ENCODE measurements around the gene GPRC5A.

The GPRC5A gene

GRCh38 chr12:12883369-12884001, 7.9 kb upstream of the GPRC5A start:
- TF ChIP-seq GABPA (IDR thresholded peaks at IDR 0.05; ENCODE audit: low read depth) (no peak), CTCF (IDR thresholded peaks at IDR 0.05; ENCODE audit: insufficient read depth, low read length) (no peak), SPI1 (IDR thresholded peaks at IDR 0.05; ENCODE audit: borderline replicate concordance, low read depth) (no peak), POLR2AphosphoS5 (IDR thresholded peaks at IDR 0.05; ENCODE audit: low read depth) (no peak)
- TF ChIP-seq, protein P1, sequence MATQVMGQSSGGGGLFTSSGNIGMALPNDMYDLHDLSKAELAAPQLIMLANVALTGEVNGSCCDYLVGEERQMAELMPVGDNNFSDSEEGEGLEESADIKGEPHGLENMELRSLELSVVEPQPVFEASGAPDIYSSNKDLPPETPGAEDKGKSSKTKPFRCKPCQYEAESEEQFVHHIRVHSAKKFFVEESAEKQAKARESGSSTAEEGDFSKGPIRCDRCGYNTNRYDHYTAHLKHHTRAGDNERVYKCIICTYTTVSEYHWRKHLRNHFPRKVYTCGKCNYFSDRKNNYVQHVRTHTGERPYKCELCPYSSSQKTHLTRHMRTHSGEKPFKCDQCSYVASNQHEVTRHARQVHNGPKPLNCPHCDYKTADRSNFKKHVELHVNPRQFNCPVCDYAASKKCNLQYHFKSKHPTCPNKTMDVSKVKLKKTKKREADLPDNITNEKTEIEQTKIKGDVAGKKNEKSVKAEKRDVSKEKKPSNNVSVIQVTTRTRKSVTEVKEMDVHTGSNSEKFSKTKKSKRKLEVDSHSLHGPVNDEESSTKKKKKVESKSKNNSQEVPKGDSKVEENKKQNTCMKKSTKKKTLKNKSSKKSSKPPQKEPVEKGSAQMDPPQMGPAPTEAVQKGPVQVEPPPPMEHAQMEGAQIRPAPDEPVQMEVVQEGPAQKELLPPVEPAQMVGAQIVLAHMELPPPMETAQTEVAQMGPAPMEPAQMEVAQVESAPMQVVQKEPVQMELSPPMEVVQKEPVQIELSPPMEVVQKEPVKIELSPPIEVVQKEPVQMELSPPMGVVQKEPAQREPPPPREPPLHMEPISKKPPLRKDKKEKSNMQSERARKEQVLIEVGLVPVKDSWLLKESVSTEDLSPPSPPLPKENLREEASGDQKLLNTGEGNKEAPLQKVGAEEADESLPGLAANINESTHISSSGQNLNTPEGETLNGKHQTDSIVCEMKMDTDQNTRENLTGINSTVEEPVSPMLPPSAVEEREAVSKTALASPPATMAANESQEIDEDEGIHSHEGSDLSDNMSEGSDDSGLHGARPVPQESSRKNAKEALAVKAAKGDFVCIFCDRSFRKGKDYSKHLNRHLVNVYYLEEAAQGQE (IDR thresholded peaks at IDR 0.05; ENCODE audit: insufficient replicate concordance, low read depth) = no peak
- DNase-seq (ENCODE audit: low read depth in 1 of 2, low spot score in 1 of 2) = no peak
- H3K4me3 ChIP-seq (replicated peaks; ENCODE audit: insufficient read depth, low read length) = no peak overlapping the region
- H3K27ac ChIP-seq (replicated peaks) = no peak overlapping the region
- no peaks in the 10 kb centered on the region for H3K27me3 ChIP-seq (ENCODE audit: insufficient read depth, poor library complexity, severe bottlenecking)

DNA sequence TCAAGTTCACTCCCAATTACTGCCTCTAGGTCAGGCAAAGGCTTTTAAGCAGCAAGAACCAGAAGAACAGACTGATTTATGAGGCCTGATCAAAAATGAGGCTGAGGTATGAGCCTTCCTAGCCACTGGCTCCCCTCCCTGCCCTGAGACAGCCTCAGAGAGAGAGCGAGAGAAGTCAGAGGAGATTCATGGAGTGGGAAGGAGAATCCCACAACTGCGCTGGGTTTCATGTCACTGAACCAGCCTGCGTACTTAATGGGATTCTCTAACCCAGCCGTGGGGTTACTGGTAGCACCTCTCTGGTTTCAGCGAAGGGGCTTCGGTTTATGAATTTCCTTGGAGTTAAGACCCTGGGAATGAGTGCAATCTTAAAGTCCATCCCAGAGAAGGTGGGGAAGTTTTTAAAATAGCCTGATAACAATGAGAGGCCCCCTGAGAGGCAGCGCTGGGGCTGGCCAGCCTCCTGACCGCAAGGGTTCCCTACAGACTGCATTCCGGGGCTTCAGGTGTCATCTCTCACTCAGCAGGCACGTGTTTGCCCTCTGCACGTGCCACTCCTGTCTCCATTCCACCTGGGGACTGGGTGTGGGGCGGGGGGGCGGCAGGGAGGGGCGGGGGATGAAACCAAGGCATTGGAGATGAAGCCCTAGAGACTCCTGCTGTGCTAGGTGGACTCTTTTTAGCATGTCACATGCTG, 6.1 kb upstream of the GPRC5A start:
- Histone ChIP-seq H3K27ac (replicated peaks) (no peak overlapping the region), H3K27me3 (ENCODE audit: insufficient read depth, poor library complexity, severe bottlenecking) (peaks cover 6% of the 10 kb centered on the region), H3K4me3 (replicated peaks; ENCODE audit: insufficient read depth, low read length) (no peak overlapping the region)
- DNase-seq (ENCODE audit: low read depth in 1 of 2, low spot score in 1 of 2) = no peak
- TF ChIP-seq CTCF (IDR thresholded peaks at IDR 0.05; ENCODE audit: insufficient read depth, low read length) = no peak
- TF ChIP-seq SPI1 (IDR thresholded peaks at IDR 0.05; ENCODE audit: borderline replicate concordance, low read depth) = no peak
- no peak for TF ChIP-seq POLR2AphosphoS5 (IDR thresholded peaks at IDR 0.05; ENCODE audit: low read depth)
- TF ChIP-seq, protein P1 (IDR thresholded peaks at IDR 0.05; ENCODE audit: insufficient replicate concordance, low read depth) = no peak
- no peak for TF ChIP-seq GABPA (IDR thresholded peaks at IDR 0.05; ENCODE audit: low read depth)

- no peak for DNase-seq (ENCODE audit: low read depth in 1 of 2, low spot score in 1 of 2)
- Histone ChIP-seq H3K27ac (replicated peaks) (no peak overlapping the region), H3K27me3 (ENCODE audit: insufficient read depth, poor library complexity, severe bottlenecking) (peaks cover 23% of the 10 kb centered on the region), H3K4me3 (replicated peaks; ENCODE audit: insufficient read depth, low read length) (no peak overlapping the region)
- TF ChIP-seq GABPA (IDR thresholded peaks at IDR 0.05; ENCODE audit: low read depth) (no peak), CTCF (IDR thresholded peaks at IDR 0.05; ENCODE audit: insufficient read depth, low read length) (no peak), SPI1 (IDR thresholded peaks at IDR 0.05; ENCODE audit: borderline replicate concordance, low read depth) (no peak), POLR2AphosphoS5 (IDR thresholded peaks at IDR 0.05; ENCODE audit: low read depth) (no peak)
- TF ChIP-seq, protein P1 (IDR thresholded peaks at IDR 0.05; ENCODE audit: insufficient replicate concordance, low read depth) = no peak
Measured at GRCh38 chr12:12887471-12887870, 3.9 kb upstream of the GPRC5A start.

All from HL-60 (cell line).